ENCODE data around the gene FOXN3. TPM values are rescaled to one million over a fixed set of nuclear protein-coding genes. Genes with fewer than 3 reads are reported as not detected.

The FOXN3 gene
- total RNA-seq, 1 donor from 2014 or later = 122 TPM

- Mint-ChIP-seq H3K27ac (ENCODE audit: unreplicated experiment) (no peak overlapping the region), H3K27me3 (ENCODE audit: low read depth, unreplicated experiment) (no peaks in the 10 kb centered on the region), H3K9me3 (ENCODE audit: unreplicated experiment) (peaks cover 3% of the 10 kb centered on the region), H3K4me1 (ENCODE audit: low read depth, unreplicated experiment) (peaks cover 33% of the 10 kb centered on the region), H3K4me3 (ENCODE audit: unreplicated experiment) (no peak overlapping the region), H3K36me3 (ENCODE audit: low read depth, unreplicated experiment) (peaks cover 12% of the 10 kb centered on the region)
- Histone ChIP-seq H3K79me2 (ENCODE audit: insufficient read depth, low read length) (peaks cover 57% of the 10 kb centered on the region), H3K4me1 (ENCODE audit: insufficient read depth, low read length) (peaks cover 3% of the 10 kb centered on the region), H3K9me3 (ENCODE audit: insufficient read depth, low read depth, low read length) (no peaks in the 10 kb centered on the region), H3K4me2 (ENCODE audit: low read length) (no peak overlapping the region), H3K36me3 (ENCODE audit: insufficient read depth, low read length) (no peaks in the 10 kb centered on the region), H3K4me3 (ENCODE audit: insufficient read depth, low read depth, low read length) (no peak overlapping the region), H3K9ac (ENCODE audit: low read length) (no peak overlapping the region), H3K27ac (ENCODE audit: low read depth, low read length) (no peak overlapping the region), H3K27me3 (ENCODE audit: insufficient read depth, low read length) (no peaks in the 10 kb centered on the region), H2AFZ (ENCODE audit: low read depth, low read length) (no peak overlapping the region), H4K20me1 (ENCODE audit: insufficient read depth, low read length) (peaks cover 67% of the 10 kb centered on the region)
- FAIRE-seq (no peak), DNase-seq (ENCODE audit: low read depth) (no peak)
- no peak for TF ChIP-seq EZH2 (IDR thresholded peaks at IDR 0.05; ENCODE audit: insufficient read depth, low read length)
- TF ChIP-seq, protein P1, sequence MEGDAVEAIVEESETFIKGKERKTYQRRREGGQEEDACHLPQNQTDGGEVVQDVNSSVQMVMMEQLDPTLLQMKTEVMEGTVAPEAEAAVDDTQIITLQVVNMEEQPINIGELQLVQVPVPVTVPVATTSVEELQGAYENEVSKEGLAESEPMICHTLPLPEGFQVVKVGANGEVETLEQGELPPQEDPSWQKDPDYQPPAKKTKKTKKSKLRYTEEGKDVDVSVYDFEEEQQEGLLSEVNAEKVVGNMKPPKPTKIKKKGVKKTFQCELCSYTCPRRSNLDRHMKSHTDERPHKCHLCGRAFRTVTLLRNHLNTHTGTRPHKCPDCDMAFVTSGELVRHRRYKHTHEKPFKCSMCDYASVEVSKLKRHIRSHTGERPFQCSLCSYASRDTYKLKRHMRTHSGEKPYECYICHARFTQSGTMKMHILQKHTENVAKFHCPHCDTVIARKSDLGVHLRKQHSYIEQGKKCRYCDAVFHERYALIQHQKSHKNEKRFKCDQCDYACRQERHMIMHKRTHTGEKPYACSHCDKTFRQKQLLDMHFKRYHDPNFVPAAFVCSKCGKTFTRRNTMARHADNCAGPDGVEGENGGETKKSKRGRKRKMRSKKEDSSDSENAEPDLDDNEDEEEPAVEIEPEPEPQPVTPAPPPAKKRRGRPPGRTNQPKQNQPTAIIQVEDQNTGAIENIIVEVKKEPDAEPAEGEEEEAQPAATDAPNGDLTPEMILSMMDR (IDR thresholded peaks at IDR 0.05; ENCODE audit: insufficient read depth, low read depth, low read length) = no peak
Observed at GRCh38 chr14:89262041-89262440, 155.0 kb downstream of the FOXN3 start.

GRCh38 chr14:89260898-89261297 lies 156.1 kb downstream of the FOXN3 start:
- H3K27ac Mint-ChIP-seq (ENCODE audit: unreplicated experiment) = no peak overlapping the region
- no peaks in the 10 kb centered on the region for H3K36me3 ChIP-seq (ENCODE audit: insufficient read depth, low read length)
- peaks cover 62% of the 10 kb centered on the region for H3K79me2 ChIP-seq (ENCODE audit: insufficient read depth, low read length)
- peaks cover 20% of the 10 kb centered on the region for H3K36me3 Mint-ChIP-seq (ENCODE audit: low read depth, unreplicated experiment)
- no peak overlapping the region for H2AFZ ChIP-seq (ENCODE audit: low read depth, low read length)
- no peak for FAIRE-seq
- DNase-seq (ENCODE audit: low read depth) = no peak
- H3K4me1 ChIP-seq (ENCODE audit: insufficient read depth, low read length) = no peaks in the 10 kb centered on the region
- H4K20me1 ChIP-seq (ENCODE audit: insufficient read depth, low read length) = peaks cover 68% of the 10 kb centered on the region
- H3K9me3 Mint-ChIP-seq (ENCODE audit: unreplicated experiment) = peaks cover 3% of the 10 kb centered on the region
- H3K4me3 ChIP-seq (ENCODE audit: insufficient read depth, low read depth, low read length) = no peak overlapping the region
- no peak overlapping the region for H3K4me3 Mint-ChIP-seq (ENCODE audit: unreplicated experiment)
- TF ChIP-seq, protein P1 (IDR thresholded peaks at IDR 0.05; ENCODE audit: insufficient read depth, low read depth, low read length) = no peak
- no peak for TF ChIP-seq EZH2 (IDR thresholded peaks at IDR 0.05; ENCODE audit: insufficient read depth, low read length)
- no peak overlapping the region for H3K9ac ChIP-seq (ENCODE audit: low read length)
- H3K4me2 ChIP-seq (ENCODE audit: low read length) = no peak overlapping the region
- peaks cover 21% of the 10 kb centered on the region for H3K4me1 Mint-ChIP-seq (ENCODE audit: low read depth, unreplicated experiment)
- H3K27ac ChIP-seq (ENCODE audit: low read depth, low read length) = no peak overlapping the region
- no peaks in the 10 kb centered on the region for H3K27me3 Mint-ChIP-seq (ENCODE audit: low read depth, unreplicated experiment)
- no peaks in the 10 kb centered on the region for H3K9me3 ChIP-seq (ENCODE audit: insufficient read depth, low read depth, low read length)
- no peaks in the 10 kb centered on the region for H3K27me3 ChIP-seq (ENCODE audit: insufficient read depth, low read length)

DNA sequence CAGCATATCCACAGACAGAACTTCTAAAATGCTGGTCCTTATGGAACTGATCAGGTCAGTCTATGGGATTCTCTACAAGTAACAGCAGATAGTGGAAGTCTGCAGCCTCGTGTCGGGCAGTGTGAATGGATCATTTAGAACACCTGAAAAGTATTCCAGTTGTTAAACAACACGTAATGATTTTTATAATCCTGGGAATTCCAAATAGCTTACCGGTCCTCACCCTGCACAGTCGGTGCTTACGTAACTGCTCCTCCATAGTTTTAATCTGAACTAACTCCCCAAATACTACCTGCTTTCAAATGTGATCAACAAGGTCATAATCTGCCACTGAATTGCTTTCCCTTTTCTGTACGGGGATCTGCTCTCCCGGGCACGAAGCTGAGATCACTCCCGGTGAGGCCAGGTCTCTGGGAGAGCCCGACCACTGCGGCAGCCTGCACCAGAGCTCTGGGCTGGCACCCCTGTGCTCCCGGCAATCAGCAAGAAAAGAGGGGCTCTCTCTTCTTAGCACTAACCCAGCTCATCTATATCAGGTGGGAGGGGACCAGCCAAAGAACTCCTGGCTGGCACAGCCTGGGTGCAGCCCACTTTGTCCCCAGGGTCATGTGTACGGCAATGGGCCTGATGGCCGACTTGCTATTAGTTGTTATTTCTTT lies 157.0 kb downstream of the FOXN3 start:
- H3K27ac ChIP-seq (ENCODE audit: low read depth, low read length) = no peak overlapping the region
- no peak overlapping the region for H3K4me3 Mint-ChIP-seq (ENCODE audit: unreplicated experiment)
- H3K4me1 Mint-ChIP-seq (ENCODE audit: low read depth, unreplicated experiment) = peaks cover 13% of the 10 kb centered on the region
- H3K4me3 ChIP-seq (ENCODE audit: insufficient read depth, low read depth, low read length) = no peak overlapping the region
- H3K4me1 ChIP-seq (ENCODE audit: insufficient read depth, low read length) = no peaks in the 10 kb centered on the region
- H3K79me2 ChIP-seq (ENCODE audit: insufficient read depth, low read length) = peaks cover 61% of the 10 kb centered on the region
- H3K9ac ChIP-seq (ENCODE audit: low read length) = no peak overlapping the region
- H3K9me3 Mint-ChIP-seq (ENCODE audit: unreplicated experiment) = peaks cover 3% of the 10 kb centered on the region
- no peaks in the 10 kb centered on the region for H3K36me3 ChIP-seq (ENCODE audit: insufficient read depth, low read length)
- no peak overlapping the region for H3K27ac Mint-ChIP-seq (ENCODE audit: unreplicated experiment)
- no peaks in the 10 kb centered on the region for H3K27me3 ChIP-seq (ENCODE audit: insufficient read depth, low read length)
- no peaks in the 10 kb centered on the region for H3K27me3 Mint-ChIP-seq (ENCODE audit: low read depth, unreplicated experiment)
- no peaks in the 10 kb centered on the region for H3K9me3 ChIP-seq (ENCODE audit: insufficient read depth, low read depth, low read length)
- TF ChIP-seq EZH2 (IDR thresholded peaks at IDR 0.05; ENCODE audit: insufficient read depth, low read length) = no peak
- TF ChIP-seq, protein P1 (IDR thresholded peaks at IDR 0.05; ENCODE audit: insufficient read depth, low read depth, low read length) = no peak
- H4K20me1 ChIP-seq (ENCODE audit: insufficient read depth, low read length) = peaks cover 68% of the 10 kb centered on the region
- no peak overlapping the region for H3K4me2 ChIP-seq (ENCODE audit: low read length)
- H2AFZ ChIP-seq (ENCODE audit: low read depth, low read length) = no peak overlapping the region
- DNase-seq (ENCODE audit: low read depth) = no peak
- peaks cover 20% of the 10 kb centered on the region for H3K36me3 Mint-ChIP-seq (ENCODE audit: low read depth, unreplicated experiment)
- FAIRE-seq = no peak

All from astrocyte (in vitro differentiated cells and primary cell).